Measurements from ENCODE around the gene ARHGAP35. TPM values are rescaled to one million over a fixed set of nuclear protein-coding genes. Genes with fewer than 3 reads are reported as not detected.
A peak's percentile ranks its signal among the peaks of the same experiment; 100 is the strongest.

Gene ARHGAP35
- total RNA-seq, 1 donor from 2014 or later = 57.9 TPM

DNA sequence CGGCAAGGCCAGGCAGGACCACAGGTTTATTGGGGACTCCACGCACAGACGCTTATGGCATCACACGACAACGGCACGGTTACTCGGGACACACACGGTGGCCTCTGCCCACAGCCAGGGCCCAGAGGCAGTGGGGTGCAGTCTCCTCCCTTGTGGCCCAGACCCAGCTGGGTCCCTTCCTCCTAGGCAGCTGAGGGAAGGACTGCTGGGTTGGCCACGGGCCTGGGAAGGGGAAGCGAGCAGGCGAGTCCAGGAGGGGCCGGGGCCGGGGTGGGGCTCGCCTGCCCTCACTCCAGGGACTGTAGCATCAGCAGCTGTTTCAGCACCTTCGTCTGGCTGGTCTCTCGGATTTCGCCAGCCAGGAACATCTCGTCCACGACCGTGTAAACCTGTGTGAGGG is 22.6 kb upstream of the ARHGAP35 start:
- Histone ChIP-seq H3K79me2 (ENCODE audit: insufficient read depth, low read length) (peaks cover 20% of the 10 kb centered on the region), H4K20me1 (ENCODE audit: insufficient read depth, low read length) (peaks cover 41% of the 10 kb centered on the region), H3K9me3 (ENCODE audit: insufficient read depth, low read depth, low read length) (no peaks in the 10 kb centered on the region), H3K36me3 (ENCODE audit: insufficient read depth, low read length) (peaks cover 32% of the 10 kb centered on the region), H3K4me1 (ENCODE audit: insufficient read depth, low read length) (peaks cover 8% of the 10 kb centered on the region), H3K27me3 (ENCODE audit: insufficient read depth, low read length) (no peaks in the 10 kb centered on the region), H3K27ac (ENCODE audit: low read depth, low read length) (no peak overlapping the region), H3K4me3 (ENCODE audit: insufficient read depth, low read depth, low read length) (no peak overlapping the region), H3K9ac (ENCODE audit: low read length) (no peak overlapping the region), H2AFZ (ENCODE audit: low read depth, low read length) (no peak overlapping the region), H3K4me2 (ENCODE audit: low read length) (no peak overlapping the region)
- FAIRE-seq = no peak
- no peak for DNase-seq (ENCODE audit: low read depth)
- Mint-ChIP-seq H3K4me3 (ENCODE audit: unreplicated experiment) (no peak overlapping the region), H3K9me3 (ENCODE audit: unreplicated experiment) (no peaks in the 10 kb centered on the region), H3K36me3 (ENCODE audit: low read depth, unreplicated experiment) (peaks cover 20% of the 10 kb centered on the region), H3K27ac (ENCODE audit: unreplicated experiment) (no peak overlapping the region), H3K4me1 (ENCODE audit: low read depth, unreplicated experiment) (peaks cover 9% of the 10 kb centered on the region), H3K27me3 (ENCODE audit: low read depth, unreplicated experiment) (no peaks in the 10 kb centered on the region)
- TF ChIP-seq EZH2 (IDR thresholded peaks at IDR 0.05; ENCODE audit: insufficient read depth, low read length) = no peak
- TF ChIP-seq, protein P1, sequence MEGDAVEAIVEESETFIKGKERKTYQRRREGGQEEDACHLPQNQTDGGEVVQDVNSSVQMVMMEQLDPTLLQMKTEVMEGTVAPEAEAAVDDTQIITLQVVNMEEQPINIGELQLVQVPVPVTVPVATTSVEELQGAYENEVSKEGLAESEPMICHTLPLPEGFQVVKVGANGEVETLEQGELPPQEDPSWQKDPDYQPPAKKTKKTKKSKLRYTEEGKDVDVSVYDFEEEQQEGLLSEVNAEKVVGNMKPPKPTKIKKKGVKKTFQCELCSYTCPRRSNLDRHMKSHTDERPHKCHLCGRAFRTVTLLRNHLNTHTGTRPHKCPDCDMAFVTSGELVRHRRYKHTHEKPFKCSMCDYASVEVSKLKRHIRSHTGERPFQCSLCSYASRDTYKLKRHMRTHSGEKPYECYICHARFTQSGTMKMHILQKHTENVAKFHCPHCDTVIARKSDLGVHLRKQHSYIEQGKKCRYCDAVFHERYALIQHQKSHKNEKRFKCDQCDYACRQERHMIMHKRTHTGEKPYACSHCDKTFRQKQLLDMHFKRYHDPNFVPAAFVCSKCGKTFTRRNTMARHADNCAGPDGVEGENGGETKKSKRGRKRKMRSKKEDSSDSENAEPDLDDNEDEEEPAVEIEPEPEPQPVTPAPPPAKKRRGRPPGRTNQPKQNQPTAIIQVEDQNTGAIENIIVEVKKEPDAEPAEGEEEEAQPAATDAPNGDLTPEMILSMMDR (IDR thresholded peaks at IDR 0.05; ENCODE audit: insufficient read depth, low read depth, low read length) = no peak

- Mint-ChIP-seq H3K27ac (ENCODE audit: unreplicated experiment) (peak overlapping the region; percentile 41), H3K27me3 (ENCODE audit: low read depth, unreplicated experiment) (no peaks in the 10 kb centered on the region), H3K9me3 (ENCODE audit: unreplicated experiment) (no peaks in the 10 kb centered on the region), H3K4me1 (ENCODE audit: low read depth, unreplicated experiment) (peaks cover 10% of the 10 kb centered on the region), H3K36me3 (ENCODE audit: low read depth, unreplicated experiment) (peaks cover 24% of the 10 kb centered on the region), H3K4me3 (ENCODE audit: unreplicated experiment) (no peak overlapping the region)
- H3K79me2 ChIP-seq (ENCODE audit: insufficient read depth, low read length) = peaks cover 24% of the 10 kb centered on the region
- no peak overlapping the region for H3K4me3 ChIP-seq (ENCODE audit: insufficient read depth, low read depth, low read length)
- no peak for FAIRE-seq
- peaks cover 33% of the 10 kb centered on the region for H3K36me3 ChIP-seq (ENCODE audit: insufficient read depth, low read length)
- no peak for DNase-seq (ENCODE audit: low read depth)
- H3K27me3 ChIP-seq (ENCODE audit: insufficient read depth, low read length) = no peaks in the 10 kb centered on the region
- H3K27ac ChIP-seq (ENCODE audit: low read depth, low read length) = no peak overlapping the region
- H3K4me2 ChIP-seq (ENCODE audit: low read length) = no peak overlapping the region
- no peak overlapping the region for H2AFZ ChIP-seq (ENCODE audit: low read depth, low read length)
- TF ChIP-seq EZH2 (IDR thresholded peaks at IDR 0.05; ENCODE audit: insufficient read depth, low read length) = no peak
- peaks cover 8% of the 10 kb centered on the region for H3K4me1 ChIP-seq (ENCODE audit: insufficient read depth, low read length)
- H3K9me3 ChIP-seq (ENCODE audit: insufficient read depth, low read depth, low read length) = no peaks in the 10 kb centered on the region
- peaks cover 53% of the 10 kb centered on the region for H4K20me1 ChIP-seq (ENCODE audit: insufficient read depth, low read length)
- no peak overlapping the region for H3K9ac ChIP-seq (ENCODE audit: low read length)
Observed at GRCh38 chr19:46839752-46840497, 20.9 kb upstream of the ARHGAP35 start.

DNA sequence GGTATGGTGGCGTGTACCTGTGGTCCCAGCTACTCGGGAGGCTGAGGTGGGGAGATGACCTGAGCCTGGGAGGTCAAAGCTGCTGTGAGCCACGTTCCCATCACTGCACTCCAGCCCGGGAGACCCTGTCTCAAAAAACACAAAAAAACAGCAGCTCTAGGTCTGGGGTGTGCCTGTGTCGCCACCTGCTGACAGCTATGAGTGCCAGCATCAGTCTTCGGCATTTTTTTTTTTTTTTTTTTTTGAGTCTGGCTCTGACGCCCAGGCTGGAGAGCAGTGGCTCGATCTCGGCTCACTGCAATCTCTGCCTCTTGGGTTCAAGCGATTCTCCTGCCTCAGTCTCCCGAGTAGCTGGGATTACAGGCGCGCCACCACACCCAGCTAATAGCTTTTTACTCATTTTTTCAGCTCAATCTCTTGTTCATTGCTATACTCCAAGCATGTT is 20.3 kb upstream of the ARHGAP35 start:
- TF ChIP-seq, protein P1 (IDR thresholded peaks at IDR 0.05; ENCODE audit: insufficient read depth, low read depth, low read length) = peak; percentile 89
- no peak for TF ChIP-seq EZH2 (IDR thresholded peaks at IDR 0.05; ENCODE audit: insufficient read depth, low read length)
- no peak overlapping the region for H3K9ac ChIP-seq (ENCODE audit: low read length)
- H3K36me3 ChIP-seq (ENCODE audit: insufficient read depth, low read length) = peaks cover 33% of the 10 kb centered on the region
- H4K20me1 ChIP-seq (ENCODE audit: insufficient read depth, low read length) = peaks cover 56% of the 10 kb centered on the region
- DNase-seq (ENCODE audit: low read depth) (no peak), FAIRE-seq (no peak)
- no peaks in the 10 kb centered on the region for H3K27me3 ChIP-seq (ENCODE audit: insufficient read depth, low read length)
- H3K4me1 ChIP-seq (ENCODE audit: insufficient read depth, low read length) = peaks cover 8% of the 10 kb centered on the region
- Mint-ChIP-seq H3K4me3 (ENCODE audit: unreplicated experiment) (no peak overlapping the region), H3K27ac (ENCODE audit: unreplicated experiment) (peak overlapping the region; percentile 41), H3K27me3 (ENCODE audit: low read depth, unreplicated experiment) (no peaks in the 10 kb centered on the region), H3K4me1 (ENCODE audit: low read depth, unreplicated experiment) (peaks cover 10% of the 10 kb centered on the region), H3K36me3 (ENCODE audit: low read depth, unreplicated experiment) (peaks cover 24% of the 10 kb centered on the region), H3K9me3 (ENCODE audit: unreplicated experiment) (no peaks in the 10 kb centered on the region)
- no peak overlapping the region for H3K4me2 ChIP-seq (ENCODE audit: low read length)
- H3K27ac ChIP-seq (ENCODE audit: low read depth, low read length) = no peak overlapping the region
- H3K4me3 ChIP-seq (ENCODE audit: insufficient read depth, low read depth, low read length) = no peak overlapping the region
- peaks cover 25% of the 10 kb centered on the region for H3K79me2 ChIP-seq (ENCODE audit: insufficient read depth, low read length)
- no peaks in the 10 kb centered on the region for H3K9me3 ChIP-seq (ENCODE audit: insufficient read depth, low read depth, low read length)
- H2AFZ ChIP-seq (ENCODE audit: low read depth, low read length) = no peak overlapping the region

All from astrocyte (in vitro differentiated cells and primary cell).